GM21526 (cell line): ENCODE results near the gene SLC29A3.

Experiments
- ATAC-seq: cut with Tn5 transposase; IDR thresholded peaks from one replicate; pipeline ENCODE4 v1.9.1; 2021; ENCODE audit warnings: moderate library complexity; ENCODE audit not compliant: unreplicated experiment, low FRiP score

SLC29A3 gene

DNA sequence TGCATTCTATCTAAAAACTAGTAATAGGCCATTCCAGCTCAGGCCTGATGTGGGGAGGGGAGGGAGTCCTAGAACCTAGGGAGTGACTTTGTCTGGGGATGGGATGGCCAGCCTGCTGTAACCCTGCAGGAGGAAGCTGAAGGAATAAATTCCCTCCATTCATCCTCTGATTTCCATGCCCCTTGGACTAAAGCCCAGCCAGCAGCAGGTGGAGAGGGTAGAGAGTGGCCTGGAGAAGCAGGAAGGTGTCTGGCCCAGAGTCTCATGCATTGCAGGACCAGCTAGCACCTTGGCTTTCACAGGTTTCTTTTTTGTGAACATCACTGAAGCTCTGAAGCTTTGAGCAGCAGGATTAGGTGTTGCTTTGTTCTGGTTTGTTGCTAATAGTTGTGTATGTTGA is 44.9 kb downstream of the SLC29A3 start:
- ATAC-seq = no peak

DNA sequence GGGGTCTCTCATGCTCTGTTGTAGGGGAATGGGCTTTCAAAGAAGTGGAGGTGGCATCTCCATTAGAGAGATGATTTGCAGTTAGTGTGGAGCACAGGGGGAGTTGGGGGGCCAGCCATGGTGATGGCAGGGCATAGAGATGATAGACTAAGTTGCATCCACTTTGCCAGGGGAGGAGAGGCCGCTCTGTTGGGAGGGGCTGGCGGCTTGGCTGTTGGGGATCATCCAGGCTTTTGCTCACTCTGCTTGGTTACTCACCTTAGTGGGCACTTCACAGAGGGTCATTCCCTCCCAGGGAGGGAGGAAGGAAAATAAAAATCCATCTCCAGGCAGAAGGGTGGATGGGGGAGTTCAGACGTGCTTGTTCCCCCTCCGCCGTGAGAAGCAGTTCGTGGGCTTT is 46.3 kb downstream of the SLC29A3 start:
- ATAC-seq = no peak

DNA sequence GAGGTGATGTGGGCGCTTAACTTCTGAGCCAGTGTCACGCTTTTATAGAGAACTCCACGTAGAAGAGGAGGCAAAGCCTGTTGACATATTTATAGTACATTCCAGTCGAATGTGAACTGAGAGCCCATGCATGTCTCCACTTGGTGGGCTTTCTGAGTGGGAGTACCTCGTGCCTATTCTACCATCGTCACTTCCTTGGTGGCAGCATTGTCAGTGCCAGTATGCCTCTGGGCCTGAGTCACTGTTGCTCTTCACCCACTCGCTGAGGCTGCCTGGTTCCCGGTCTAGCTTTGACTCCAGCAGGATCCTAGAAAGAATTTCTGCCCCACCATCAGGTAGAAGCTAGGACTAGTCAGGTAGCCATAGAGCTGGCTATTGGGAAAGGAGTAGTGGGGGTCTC is 47.6 kb downstream of the SLC29A3 start:
- ATAC-seq = no peak

DNA sequence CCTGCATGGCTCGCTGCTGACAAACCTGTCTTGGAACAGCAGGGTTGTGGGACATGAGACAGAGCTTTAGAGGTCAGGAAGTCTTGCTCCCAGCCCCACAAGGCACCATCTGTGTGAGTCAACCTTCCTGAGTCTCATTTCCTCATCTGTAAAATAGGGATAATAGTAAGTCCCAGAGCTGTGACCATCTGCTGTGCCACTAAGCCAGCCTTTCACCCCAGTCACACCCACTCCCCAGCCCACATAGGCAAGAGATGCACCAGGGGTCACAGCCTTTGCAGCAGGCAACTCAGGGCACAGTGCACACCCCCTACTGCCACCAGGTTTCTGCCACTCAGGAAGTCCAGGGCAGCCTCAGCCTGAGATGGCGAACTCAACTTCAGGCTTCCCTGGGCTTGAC is 48.2 kb downstream of the SLC29A3 start:
- ATAC-seq = no peak

DNA sequence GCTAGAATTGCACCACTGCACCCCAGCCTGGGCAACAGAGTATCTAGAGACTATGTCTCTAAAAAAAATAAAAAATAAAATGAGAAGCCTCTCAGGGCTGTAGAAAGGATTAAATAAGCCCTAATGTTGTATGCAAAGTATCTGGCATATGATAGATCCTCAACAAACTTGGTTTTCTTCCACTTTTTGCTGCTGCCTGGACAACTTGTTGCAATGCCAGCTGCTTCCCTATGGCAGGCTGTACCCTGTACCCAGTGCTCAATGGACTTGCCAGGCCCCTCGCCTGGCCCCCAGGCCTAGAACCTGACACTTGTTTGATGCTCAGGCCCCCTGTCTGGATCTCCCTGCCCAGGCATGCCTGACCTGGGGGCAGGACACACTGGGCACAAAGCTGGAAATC is 49.1 kb downstream of the SLC29A3 start:
- no peak for ATAC-seq

DNA sequence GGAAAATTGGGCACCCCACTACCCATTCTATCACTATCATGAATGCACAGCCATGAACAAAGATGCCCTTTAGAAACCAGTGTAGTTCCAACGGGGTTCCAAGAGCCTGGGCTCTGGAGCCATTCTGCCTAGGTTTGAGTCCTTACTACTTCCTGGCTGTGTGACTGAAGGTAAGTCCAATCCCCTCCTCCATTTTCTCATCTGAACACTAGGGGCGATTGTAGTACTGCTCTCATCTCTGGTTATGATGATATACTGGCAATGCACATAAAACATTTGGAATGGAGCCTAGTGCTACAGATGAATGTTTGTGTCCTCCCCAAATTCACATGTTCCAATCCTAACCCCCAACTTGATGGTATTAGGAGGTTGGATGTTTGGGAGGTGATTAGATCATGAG is 49.6 kb downstream of the SLC29A3 start:
- ATAC-seq = no peak

DNA sequence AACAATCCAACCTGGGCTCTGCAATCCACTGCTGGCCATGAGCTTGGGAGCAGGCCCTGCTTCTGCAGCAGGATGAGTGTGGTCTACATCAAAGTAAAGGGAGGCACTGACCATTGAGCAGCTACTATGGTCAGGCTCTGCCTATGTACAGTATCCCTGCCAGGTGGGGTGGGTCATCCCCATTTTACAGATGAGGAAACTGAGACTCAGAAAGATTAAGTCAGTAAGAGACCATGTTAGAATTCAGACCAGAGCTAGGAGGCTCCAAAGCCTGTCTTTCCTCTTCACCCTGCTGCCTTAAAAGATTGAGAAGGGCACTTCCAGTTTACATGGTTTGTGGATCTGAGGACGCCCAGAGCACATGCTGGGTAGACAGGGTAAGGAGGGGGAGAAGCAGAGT is 50.5 kb downstream of the SLC29A3 start:
- ATAC-seq = no peak

DNA sequence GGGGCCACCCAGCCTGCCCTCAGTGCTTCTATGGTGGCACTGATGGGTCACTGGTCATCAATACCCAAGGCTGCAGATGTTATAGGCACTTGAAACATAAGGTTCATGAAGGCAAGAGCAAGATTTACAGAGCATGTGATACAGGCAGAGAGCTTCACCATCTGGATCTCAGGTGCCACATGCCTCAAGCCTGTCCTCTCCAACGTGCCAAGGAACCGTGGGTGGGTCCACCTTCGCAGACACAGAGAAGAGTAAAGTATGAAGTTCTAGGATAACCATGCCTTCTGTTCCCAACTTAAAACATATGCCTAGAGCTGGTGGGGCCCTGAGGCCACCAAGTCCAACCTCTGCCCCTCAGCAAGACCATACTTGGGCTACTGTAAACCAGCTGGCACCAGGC is 51.0 kb downstream of the SLC29A3 start:
- ATAC-seq = no peak

DNA sequence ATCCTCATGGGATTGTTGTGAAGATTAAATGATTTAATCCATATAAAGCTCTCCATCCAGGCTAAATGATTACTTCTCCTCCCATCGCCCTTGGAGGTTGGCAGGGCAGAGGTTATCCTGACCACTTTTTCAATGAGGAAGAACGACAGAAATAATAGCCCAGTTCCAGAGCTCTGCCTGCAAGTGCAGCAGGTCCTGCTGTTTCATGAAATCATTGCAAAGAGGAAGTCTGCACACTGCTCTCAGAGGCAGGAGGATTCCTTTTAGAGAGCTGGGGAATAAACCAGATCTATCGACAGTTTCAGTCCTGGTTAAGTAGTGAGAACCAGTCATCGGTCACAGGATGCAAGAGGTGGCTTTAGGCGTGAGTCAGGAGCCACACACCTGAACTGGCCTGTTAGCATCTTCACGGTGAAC is 52.7 kb downstream of the SLC29A3 start:
- peak; percentile 39 for ATAC-seq

DNA sequence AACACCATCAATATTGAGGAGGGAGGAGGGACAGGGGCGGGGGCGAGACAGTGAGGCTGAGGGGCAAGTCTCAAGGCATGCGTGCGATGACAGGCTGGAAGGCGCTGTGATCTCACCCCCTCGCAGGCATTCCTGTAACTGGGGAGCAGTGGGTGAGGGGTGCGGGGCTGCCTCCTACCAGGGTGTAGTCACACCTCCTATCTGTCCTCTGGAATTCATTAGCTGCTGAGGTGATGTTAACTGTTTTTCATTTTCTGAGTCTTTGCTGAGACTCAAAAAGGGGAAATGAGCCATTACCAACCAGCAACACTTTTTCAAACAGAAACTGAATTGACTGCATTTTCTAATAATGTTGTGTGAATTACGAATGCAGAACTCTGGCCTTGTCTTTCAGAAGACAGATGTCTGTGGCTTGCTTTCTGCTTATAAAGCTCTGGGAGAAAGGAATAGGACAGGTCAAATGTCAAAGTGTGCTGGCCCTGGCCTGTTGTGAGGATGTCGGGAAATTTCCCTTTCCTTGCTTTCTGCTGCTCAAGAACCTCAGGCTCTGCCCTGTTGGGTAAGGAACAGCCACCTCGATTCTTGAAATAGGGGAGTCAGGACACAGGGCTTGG is 53.9 kb downstream of the SLC29A3 start:
- no peak for ATAC-seq

DNA sequence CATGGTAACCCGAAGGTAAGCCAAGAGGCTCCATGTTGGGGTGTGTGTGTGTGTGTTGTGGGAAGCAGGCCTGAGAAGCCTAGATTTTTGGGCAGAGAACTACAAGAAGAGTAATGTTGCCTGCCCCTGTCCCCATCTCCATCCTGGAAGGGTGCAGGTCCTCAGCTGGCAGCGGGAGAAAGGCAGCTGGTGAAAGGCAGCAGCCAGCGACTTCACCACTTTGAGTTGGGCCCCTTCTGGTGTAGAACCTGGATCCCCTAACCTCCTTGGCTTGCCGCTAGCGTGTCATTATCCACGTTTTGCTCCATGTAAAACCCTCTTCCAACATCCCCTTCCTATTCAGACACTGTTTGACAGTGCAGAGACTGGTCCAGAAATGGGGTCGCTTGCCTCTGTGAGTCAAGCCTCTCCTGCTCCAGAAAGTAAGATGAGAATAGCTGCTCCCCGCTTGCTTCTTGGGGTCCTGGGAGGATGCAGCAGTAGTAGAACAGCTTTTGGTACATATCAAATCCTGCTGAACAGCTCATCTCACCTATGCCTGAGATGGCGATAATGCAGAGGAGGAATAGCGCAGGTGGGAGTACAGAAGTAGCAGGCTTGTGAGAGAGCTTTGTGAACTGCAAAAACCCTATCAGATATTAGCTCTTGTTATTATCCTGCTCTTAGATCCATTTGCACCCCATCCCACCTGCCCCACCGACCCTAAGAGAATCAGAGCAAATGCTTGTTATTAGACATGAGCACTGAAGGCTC is 55.6 kb downstream of the SLC29A3 start:
- no peak for ATAC-seq

DNA sequence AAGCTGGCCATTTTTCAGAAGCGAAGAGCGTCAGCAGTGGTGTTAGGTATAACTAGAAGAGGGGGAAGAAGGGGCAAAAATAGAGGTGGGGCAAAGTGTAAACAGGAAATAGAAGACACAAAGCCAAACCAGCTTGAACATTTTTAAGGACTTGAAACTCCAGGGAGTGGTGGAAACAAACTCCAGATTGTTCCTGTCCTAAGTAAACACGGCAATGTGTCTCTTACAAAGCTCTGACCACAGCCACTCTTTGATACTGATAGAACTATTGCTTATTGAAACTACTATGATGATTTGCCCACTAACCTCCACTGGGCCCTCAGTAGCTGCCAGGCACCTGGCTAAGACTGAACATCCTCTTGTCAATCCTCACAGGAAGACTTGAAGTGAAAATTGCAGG is 56.9 kb downstream of the SLC29A3 start:
- no peak for ATAC-seq

DNA sequence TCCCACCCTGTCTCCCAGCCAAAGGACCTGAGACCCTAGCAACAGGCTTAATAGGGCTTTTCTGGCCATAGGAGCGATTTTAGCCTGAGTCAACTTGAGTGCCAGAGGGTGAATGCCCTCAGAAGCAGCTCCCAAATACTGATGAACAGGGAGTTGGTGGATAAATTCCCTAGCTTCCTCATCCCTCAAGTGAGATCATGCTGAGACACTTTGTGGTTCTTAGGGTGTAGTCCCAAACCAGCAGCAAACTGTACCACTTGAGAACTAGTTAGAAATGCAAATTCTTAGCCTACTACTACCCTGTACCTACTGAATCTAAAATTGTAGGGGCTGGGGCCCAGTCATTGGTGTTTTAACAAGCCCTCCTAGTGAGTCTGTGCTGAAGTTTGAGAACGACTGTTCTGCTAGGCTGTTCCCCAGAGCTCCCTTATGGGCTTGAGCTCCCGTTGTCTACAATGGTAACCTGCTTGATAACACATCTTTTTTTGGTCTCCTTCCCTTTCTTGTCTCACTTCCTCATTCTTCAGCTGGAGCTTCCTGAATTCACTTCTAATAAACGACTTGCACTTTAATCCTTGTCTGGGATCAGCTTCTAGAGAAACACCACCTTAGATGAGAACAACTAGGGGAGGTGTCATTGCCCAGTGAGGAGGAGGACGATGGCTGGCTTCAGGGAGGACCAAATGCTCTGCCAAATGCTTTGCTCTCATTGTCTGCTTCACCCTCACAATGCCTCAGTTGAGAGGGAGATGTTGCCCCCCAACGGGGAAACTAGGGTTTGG is 59.5 kb downstream of the SLC29A3 start:
- ATAC-seq = no peak

DNA sequence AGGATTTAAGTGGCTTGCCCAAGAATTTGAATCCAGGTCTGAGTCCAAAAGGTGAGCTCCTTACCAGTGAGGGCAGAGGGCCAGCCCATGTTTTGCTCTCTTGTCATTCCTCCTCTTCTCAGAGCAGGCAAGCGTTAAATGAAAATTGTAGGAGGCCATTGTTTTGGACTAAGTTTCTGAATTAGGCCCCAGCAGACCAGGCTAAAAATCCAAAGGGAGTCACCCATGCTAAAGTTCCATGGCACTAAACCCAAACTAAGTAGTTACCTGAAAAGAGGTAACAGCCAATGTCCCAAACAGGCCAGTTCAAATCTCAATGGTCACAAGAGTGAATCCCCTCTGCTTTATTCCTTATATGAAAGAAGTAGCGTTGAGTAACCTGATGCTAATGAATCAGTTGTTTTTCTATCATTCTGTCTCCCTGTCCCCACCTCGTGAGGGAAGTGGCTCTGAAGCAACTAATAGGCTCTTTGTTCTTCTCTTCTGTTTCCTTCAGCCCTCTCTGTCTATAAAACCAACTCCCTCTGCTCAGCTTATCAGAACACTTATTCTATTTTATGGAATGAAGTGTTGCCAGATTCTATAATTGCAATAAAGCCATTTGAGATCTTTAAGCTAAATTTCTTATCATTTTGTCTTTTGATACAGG is 60.2 kb downstream of the SLC29A3 start:
- ATAC-seq = no peak

DNA sequence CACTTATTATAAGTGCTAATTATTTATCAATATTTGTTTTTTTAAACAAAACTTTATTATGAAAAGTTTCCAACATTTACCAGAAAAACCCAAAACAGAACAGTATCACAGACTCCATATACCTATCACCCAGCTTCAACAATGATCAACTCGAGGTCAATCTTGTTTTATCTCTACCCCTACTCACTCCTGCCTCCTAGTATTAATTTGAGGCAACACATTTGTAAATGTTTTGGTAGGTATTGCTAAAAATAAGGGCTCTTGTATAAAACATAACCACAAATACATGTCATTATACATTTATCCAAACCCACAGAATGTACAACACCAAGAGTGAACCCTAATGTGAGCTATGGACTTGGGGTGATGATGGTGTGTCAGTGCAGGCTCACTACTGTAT is 61.8 kb downstream of the SLC29A3 start:
- no peak for ATAC-seq

DNA sequence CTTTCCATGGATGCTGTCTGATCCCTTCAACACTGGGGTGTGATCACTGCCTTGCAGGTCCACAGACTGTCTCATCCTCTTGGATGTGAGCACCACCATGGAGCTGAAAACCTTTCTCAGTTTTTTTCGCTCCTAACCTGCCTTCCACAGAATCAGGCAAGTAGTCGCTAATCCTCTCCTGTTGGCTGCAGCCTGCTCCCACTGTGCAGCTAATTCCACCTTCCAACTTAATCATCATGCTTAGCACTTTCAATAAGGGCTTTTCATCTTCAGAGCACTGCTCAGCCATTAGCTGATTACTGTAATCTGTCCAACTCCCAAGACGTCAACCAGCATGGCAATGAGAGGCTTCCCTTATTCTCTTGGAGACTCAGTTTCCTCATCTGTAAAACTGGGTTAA is 62.6 kb downstream of the SLC29A3 start:
- ATAC-seq = no peak

DNA sequence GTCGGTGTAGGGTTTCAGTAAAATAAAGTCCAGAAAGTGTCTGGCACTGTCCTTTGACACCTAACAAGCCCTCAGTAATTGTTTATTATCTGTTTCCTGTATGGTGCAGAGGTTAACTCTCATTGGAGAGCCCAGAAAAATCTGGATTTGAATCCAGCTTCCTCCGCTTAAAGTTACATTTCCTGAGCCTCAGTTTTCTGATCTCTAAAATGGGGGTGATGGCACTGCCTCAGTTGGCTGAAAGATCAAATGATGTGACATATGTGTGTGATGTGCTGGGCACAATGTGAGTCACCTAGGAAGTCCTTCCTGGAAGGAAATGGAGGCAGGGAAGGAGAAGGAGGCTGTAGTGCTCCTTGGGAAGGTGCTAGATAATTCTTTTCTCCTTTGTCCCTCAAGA is 63.0 kb downstream of the SLC29A3 start:
- ATAC-seq = no peak

DNA sequence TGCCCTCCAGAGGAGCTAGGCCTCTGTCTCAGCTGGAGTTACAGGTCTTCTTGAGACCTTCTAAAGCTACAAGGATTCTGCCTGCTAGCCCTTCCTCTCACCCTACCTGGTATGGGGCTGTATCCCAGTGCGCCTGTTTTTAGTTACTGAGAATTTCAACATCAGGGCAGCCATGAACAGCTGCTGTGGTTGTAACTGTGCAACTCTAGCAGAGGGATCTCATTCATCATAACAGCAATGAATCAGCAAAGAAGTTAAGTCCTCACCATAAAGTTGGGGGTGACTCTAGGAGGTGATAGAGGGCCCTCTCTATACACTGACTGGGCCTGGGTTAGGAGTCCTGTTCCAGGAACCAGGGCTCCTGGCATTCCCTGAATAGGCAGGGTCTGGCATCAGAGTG is 63.7 kb downstream of the SLC29A3 start:
- ATAC-seq = no peak

DNA sequence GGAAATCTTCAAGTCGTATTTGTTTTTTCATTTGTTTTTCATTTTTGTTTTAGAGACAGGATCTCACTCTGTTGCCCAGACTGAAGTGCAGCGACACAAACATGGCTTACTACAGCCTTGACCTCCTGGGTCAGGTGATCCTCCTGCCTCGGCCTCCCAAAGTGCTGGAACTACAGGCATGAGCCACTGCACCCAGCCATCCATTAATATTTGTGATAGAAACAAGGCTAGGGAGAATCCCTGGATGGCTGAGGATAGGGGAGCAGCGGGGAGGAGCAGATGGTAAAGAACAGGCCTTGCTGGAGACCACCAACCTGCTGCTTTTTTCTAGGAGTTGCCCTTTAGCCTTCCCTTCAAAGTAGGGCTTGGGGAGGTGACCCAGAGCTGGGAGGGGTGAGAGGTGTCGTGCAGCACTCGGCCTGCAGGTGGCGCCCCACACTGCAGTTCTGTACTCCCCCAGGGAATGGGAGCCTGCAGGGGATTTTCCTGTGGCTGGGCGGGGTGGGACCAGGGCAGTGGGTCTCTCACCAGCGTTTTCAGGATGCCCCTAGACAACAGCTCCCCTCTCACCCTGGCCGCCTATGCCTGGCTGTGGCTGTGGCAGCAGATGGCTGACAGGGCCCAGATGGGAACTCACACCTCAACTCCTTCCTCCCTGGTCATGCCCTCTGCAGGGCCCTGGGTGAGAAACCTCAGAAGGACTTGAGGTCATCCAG is 65.1 kb downstream of the SLC29A3 start:
- ATAC-seq = no peak

DNA sequence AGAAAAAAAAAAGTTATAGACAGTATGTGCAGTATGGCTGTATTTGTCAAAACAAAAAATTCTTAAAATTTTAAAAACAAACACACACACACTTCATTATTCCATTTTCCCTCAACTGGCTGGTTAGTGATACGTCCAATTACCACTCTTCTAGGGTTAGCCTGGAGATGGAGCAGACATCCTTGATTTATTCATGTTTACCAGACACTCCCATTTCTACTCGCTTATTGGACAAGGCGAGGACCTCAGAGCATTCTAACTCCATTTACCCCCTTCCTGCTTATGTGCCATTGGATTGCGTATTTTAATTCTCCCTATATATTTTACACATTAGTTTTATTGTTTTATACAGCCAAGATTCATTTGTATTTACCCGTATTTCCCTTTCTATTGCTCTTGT is 69.1 kb downstream of the SLC29A3 start:
- no peak for ATAC-seq
